AG04450 (cell line): Measurements from ENCODE around the gene PRR16. TPM values are rescaled to one million over a fixed set of nuclear protein-coding genes. Genes with fewer than 3 reads are reported as not detected.

Experiments used
- CTCF ChIA-PET: fragments of 300-600, 350-600 bp; formaldehyde crosslinking; extraction: SDS; loops from one replicate; lab custom pipeline; 2022; ENCODE audit warnings: antibody characterized with exemption, inconsistent platforms; lab: Charles Lee
- POLR2A ChIA-PET: fragments of 350-600 bp; formaldehyde crosslinking; extraction: SDS; loops from one replicate; lab custom pipeline; 2021; ENCODE audit warnings: antibody characterized with exemption, inconsistent platforms; lab: Yijun Ruan, JAX
- DNase-seq: peaks from one replicate; pipeline ENCODE4 v3.0.0-alpha.2; 2011; ENCODE audit warnings: low read depth, low spot score
- H3K27ac ChIP-seq: one replicate; pipeline ENCODE4 v1.5.1; 2012; ENCODE audit warnings: low read depth, low read length, control low read depth
- H3K27me3 ChIP-seq: one replicate; pipeline ENCODE4 v1.6.0; 2012; ENCODE audit warnings: low read length; ENCODE audit not compliant: control insufficient read depth, insufficient read depth
- H3K4me3 ChIP-seq: 2 replicates; pipeline ENCODE4 v1.5.1; 2011; ENCODE audit warnings: mild to moderate bottlenecking, low read depth, low read length, control low read depth
- H3K9me3 ChIP-seq: 2 replicates; pipeline ENCODE4 v1.5.1; 2012; ENCODE audit warnings: low read length; ENCODE audit not compliant: control insufficient read depth, insufficient read depth
- CTCF ChIP-seq: IDR thresholded peaks from 2 replicates; pipeline ENCODE4 v1.5.1; 2011; ENCODE audit warnings: low read depth, low read length, control low read depth, inconsistent platforms
- polyA plus RNA-seq: library from polyadenylated mRNA; depleted of rRNA; stranded (reverse); fragments of >200 nt; gene quantifications from 2 replicates; pipeline ENCODE4 v1.2.3, GENCODE V29; 2011

Gene PRR16
- polyA plus RNA-seq, 1 experiment = 26.8 TPM

DNA sequence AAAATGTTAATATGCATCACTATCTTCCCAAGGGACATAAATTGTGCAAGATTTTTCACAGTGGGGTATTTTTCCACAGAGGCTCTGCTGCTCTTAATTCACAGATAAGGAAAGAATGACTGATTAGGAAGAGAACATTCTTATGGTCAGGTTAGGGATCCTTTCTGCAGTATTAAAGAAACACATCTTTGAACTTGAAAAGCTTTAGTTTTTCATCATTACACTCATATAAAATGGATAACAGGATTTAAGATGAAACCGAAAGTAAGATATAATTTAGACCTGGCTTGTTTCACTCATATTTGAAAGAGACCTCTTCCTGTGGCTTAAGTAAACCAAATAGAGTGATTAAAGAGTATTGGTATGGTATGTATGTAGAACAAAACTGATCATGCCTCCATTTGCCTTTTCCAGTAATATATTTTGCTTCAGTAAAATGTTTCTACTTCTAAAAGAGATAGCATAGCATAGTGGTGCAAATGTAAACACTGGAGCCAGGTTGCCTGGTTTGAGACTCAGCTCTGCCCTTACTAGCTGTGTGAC, 160.0 kb downstream of the PRR16 start:
- CTCF ChIA-PET = interaction anchor here (0.6 kb wide), 1 partner anchor 1311 kb away, joined by 8 read pairs; no protein-coding TSS in a partner anchor

DNA sequence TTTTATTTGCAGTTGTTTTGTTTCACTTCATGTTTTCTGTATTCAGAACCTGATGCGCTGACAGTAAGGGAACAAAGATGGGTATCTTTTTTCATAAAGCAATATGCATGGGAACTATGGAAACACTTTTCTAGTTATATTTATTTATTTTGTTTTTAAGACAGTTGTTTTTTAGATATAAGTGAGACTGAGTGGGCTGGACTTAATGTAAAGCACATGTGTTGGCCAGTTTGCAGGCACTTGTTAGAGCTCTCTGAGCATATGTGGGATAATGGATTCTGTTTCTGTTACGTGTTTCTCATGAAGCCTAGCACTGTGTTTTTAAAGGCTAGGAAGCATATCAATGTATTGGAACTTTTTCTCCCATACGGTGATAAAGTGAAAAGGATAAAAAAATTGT, 164.1 kb downstream of the PRR16 start:
- POLR2A ChIA-PET = no interaction called here
- no peak for DNase-seq

More for the DNA sequence above, 160.0 kb downstream of the PRR16 start:
- TF ChIP-seq CTCF = no peak
- Histone ChIP-seq H3K9me3 (no peaks in the 10 kb centered on the region), H3K27me3 (no peaks in the 10 kb centered on the region), H3K4me3 (peak overlapping the region; percentile 21), H3K27ac (no peak overlapping the region)
- no peak for DNase-seq
- POLR2A ChIA-PET = interaction anchor here (0.6 kb wide), 1 partner anchor 18 kb away, joined by 3 read pairs; no protein-coding TSS in a partner anchor

DNA sequence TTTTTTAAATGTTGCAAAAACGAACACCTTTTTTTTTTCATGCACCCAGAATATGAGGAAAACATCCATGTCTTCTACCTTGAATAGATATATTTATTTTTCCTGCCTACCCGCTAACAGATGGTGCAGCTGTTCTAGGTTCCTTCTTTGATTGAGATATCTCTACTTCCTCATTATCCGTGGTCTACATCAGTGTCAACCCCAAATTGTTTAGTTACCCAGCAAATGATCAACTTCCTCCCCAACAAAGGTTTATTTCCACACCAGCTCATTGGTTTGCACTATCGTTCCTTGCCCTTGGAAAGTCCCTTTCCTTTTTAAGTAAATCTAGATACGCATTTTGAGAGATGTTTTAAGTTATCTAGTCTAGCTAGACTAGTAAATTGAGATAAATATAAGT, 166.4 kb downstream of the PRR16 start:
- ChIA-PET POLR2A (no interaction called here), CTCF (interaction anchor here (0.6 kb wide), 1 partner anchor 172 kb away, joined by 3 read pairs; no protein-coding TSS in a partner anchor)
- no peaks in the 10 kb centered on the region for H3K27me3 ChIP-seq
- H3K9me3 ChIP-seq = no peaks in the 10 kb centered on the region
- no peak overlapping the region for H3K27ac ChIP-seq
- no peak for TF ChIP-seq CTCF
- no peak overlapping the region for H3K4me3 ChIP-seq
- DNase-seq = no peak

More for the DNA sequence above, 164.1 kb downstream of the PRR16 start:
- CTCF ChIA-PET = interaction anchor here (0.6 kb wide), 1 partner anchor 1322 kb away, joined by 4 read pairs; no protein-coding TSS in a partner anchor
- no peak overlapping the region for H3K4me3 ChIP-seq
- no peak overlapping the region for H3K27ac ChIP-seq
- no peak for TF ChIP-seq CTCF
- H3K27me3 ChIP-seq = no peaks in the 10 kb centered on the region
- no peaks in the 10 kb centered on the region for H3K9me3 ChIP-seq

DNA sequence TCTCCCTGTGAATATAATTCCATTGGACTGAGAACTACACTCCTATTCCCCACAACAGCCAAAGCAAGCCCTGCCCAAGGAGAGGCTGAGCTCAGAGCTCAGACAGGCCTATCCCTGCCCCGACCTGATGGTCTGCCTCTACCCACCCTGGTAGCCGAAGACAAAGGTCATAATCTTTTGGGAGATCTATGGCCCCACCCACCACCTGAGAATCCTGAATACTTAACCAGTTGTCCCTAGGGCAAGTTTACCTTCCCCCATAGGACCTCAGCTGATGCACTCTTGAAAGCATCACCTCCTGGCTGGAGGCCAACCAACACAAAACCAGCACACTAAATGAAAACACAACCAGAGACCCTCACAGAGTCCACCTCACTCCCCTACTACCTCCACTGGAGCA, 167.5 kb downstream of the PRR16 start:
- Histone ChIP-seq H3K27ac (no peak overlapping the region), H3K9me3 (no peaks in the 10 kb centered on the region), H3K27me3 (no peaks in the 10 kb centered on the region), H3K4me3 (no peak overlapping the region)
- ChIA-PET POLR2A (no interaction called here), CTCF (no interaction called here)
- TF ChIP-seq CTCF = no peak
- DNase-seq = no peak

GRCh38 chr5:120632430-120632829, 168.3 kb downstream of the PRR16 start:
- Histone ChIP-seq H3K27ac (no peak overlapping the region), H3K9me3 (no peaks in the 10 kb centered on the region), H3K27me3 (no peaks in the 10 kb centered on the region), H3K4me3 (no peak overlapping the region)
- no peak for TF ChIP-seq CTCF
- CTCF ChIA-PET = no interaction called here
- POLR2A ChIA-PET = no interaction called here
- DNase-seq = no peak
